SJCRH30 (cell line): ENCODE results near the gene CHST11. TPM values are rescaled to one million over a fixed set of nuclear protein-coding genes. Genes with fewer than 3 reads are reported as not detected.

Source experiments
- DNase-seq, 2 experiments: peaks; one replicate each; pipeline ENCODE4 v3.0.0-alpha.2; 2015 to 2020
- H3K27ac ChIP-seq: fragments of 250-450 bp; sonication (Bioruptor Pico); 2 replicates; pipeline ENCODE4 v1.5.1; 2020; ENCODE audit warnings: mild to moderate bottlenecking, moderate library complexity
- H3K27me3 ChIP-seq: fragments of 250-450 bp; sonication (Bioruptor Pico); 2 replicates; pipeline ENCODE4 v1.5.1; 2020; ENCODE audit warnings: mild to moderate bottlenecking, moderate library complexity
- H3K36me3 ChIP-seq: fragments of 250-450 bp; sonication (Bioruptor Pico); 2 replicates; pipeline ENCODE4 v1.5.1; 2020; ENCODE audit warnings: mild to moderate bottlenecking, moderate library complexity
- H3K4me1 ChIP-seq: fragments of 250-450 bp; sonication (Bioruptor Pico); 2 replicates; pipeline ENCODE4 v1.5.1; 2020; ENCODE audit warnings: mild to moderate bottlenecking, moderate library complexity
- H3K4me3 ChIP-seq: fragments of 250-450 bp; sonication (Bioruptor Pico); 2 replicates; pipeline ENCODE4 v1.5.1; 2020; ENCODE audit warnings: mild to moderate bottlenecking, moderate library complexity
- H3K9me3 ChIP-seq: fragments of 250-450 bp; sonication (Bioruptor Pico); replicated peaks from 2 replicates; pipeline ENCODE4 v1.5.1; 2020; ENCODE audit warnings: mild to moderate bottlenecking, moderate library complexity
- total RNA-seq: library from RNA; depleted of rRNA; stranded (reverse); fragments of >200 nt; shearing (Covaris generic); gene quantifications from 2 replicates; pipeline ENCODE4 v1.2.3, GENCODE V29; 2014

Gene CHST11
- total RNA-seq, 1 experiment from 2014 or later = 37.0 TPM

- Histone ChIP-seq H3K4me3 (no peak overlapping the region), H3K4me1 (no peaks in the 10 kb centered on the region), H3K27me3 (no peaks in the 10 kb centered on the region), H3K36me3 (no peaks in the 10 kb centered on the region), H3K9me3 (no peaks in the 10 kb centered on the region), H3K27ac (no peak overlapping the region)
- no peak for DNase-seq
Measured at GRCh38 chr12:104691721-104692556, 235.2 kb downstream of the CHST11 start.

DNA sequence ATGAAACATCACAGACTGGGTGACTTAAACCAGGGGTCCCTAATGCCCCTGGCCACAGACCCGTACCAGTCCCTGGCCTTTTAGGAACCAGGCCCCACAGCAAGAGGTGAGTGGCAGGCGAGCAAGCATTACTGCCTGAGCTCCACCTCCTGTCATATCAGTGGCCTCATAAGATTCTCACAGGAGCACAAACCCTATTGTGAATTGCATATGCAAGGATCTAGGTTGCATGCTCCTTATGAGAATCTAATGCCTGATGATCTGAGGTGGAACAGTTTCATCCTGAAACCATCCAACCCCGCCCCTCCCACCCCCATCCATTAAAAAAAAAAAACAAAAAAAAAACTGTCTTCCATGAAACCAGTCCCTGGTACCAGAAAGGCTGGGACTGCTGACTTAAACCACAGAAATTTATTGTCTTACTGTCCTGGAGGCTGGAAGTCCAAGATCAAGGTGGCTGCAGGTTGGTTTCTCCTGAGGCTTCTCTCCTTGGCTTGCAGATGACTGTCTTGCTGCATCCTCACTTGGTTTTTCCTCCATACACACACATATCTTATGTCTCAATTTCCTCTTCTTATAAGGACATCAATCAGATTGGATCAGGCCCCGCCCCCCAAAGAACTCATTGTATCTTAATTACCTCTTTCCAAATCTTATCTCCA lies 235.9 kb downstream of the CHST11 start:
- no peaks in the 10 kb centered on the region for H3K9me3 ChIP-seq
- H3K36me3 ChIP-seq = no peaks in the 10 kb centered on the region
- H3K27me3 ChIP-seq = no peaks in the 10 kb centered on the region
- no peaks in the 10 kb centered on the region for H3K4me1 ChIP-seq
- DNase-seq = no peak
- no peak overlapping the region for H3K27ac ChIP-seq
- no peak overlapping the region for H3K4me3 ChIP-seq

DNA sequence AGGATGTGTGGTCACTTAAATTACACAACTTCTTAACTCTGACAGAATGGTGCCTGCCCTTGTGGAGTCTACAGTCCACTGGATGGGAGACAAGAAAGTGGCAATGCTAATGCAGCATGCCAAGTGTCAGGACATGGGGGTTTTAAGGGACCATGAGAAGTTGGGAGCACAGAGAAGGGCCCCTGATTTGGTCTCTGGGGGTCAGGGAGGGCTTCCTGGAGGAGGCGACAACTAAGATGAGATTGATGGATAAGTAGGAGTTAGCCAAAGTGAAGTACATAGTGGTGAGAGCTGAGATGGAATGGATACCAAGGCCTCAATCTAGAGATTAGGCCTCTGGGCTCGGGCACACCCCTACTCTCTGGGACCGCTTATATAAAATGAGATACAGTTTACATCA lies 236.7 kb downstream of the CHST11 start:
- Histone ChIP-seq H3K27me3 (no peaks in the 10 kb centered on the region), H3K36me3 (no peaks in the 10 kb centered on the region)
- DNase-seq = no peak

DNA sequence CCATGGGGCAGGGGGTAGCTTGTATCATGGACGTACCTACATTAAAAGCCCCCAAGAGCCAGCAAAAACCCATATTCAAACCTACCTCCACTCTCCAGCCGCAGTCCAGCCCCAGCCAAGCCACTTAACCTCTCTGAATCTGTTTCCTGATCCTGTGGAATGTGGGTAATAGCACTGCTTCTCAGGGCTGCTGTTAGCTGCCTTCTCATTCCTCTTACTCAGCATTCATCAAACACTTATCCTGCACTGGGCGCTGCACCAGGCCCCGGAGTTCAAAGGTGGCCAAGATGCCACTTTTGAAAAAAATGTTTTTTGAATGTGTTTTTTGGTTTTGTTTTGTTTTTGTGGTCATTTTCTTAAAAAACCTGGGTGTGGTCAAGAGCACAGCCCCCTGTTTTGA lies 237.4 kb downstream of the CHST11 start:
- H3K27ac ChIP-seq = no peak overlapping the region
- H3K36me3 ChIP-seq = no peaks in the 10 kb centered on the region
- no peak overlapping the region for H3K4me3 ChIP-seq
- DNase-seq = no peak
- H3K4me1 ChIP-seq = no peaks in the 10 kb centered on the region
- H3K27me3 ChIP-seq = no peaks in the 10 kb centered on the region
- H3K9me3 ChIP-seq = no peaks in the 10 kb centered on the region

More for the DNA sequence above, 236.7 kb downstream of the CHST11 start:
- no peaks in the 10 kb centered on the region for H3K4me1 ChIP-seq
- no peaks in the 10 kb centered on the region for H3K9me3 ChIP-seq
- H3K4me3 ChIP-seq = no peak overlapping the region
- no peak overlapping the region for H3K27ac ChIP-seq

DNA sequence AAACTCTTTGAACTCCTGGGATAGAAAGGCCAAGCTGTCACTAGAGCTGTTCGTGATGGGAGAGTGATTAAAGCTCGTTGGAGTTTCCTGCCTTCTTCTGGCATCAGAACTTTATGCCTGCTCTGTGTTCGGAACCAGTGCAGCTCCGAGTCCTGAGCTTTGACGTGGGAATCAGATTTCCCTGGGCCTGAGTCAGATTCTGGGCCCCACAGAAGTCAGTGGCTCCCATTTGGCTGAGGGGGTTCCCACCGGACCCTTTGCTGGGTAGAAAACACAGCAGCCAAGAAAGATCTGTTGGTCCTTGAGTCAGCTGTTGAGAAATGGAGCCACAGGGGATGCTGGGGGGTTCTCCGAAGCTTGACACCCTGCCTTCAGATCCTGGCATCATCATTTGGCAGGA lies 238.0 kb downstream of the CHST11 start:
- no peaks in the 10 kb centered on the region for H3K36me3 ChIP-seq
- no peaks in the 10 kb centered on the region for H3K9me3 ChIP-seq
- H3K4me1 ChIP-seq = no peaks in the 10 kb centered on the region
- H3K27me3 ChIP-seq = no peaks in the 10 kb centered on the region
- H3K27ac ChIP-seq = no peak overlapping the region
- no peak for DNase-seq
- H3K4me3 ChIP-seq = no peak overlapping the region

DNA sequence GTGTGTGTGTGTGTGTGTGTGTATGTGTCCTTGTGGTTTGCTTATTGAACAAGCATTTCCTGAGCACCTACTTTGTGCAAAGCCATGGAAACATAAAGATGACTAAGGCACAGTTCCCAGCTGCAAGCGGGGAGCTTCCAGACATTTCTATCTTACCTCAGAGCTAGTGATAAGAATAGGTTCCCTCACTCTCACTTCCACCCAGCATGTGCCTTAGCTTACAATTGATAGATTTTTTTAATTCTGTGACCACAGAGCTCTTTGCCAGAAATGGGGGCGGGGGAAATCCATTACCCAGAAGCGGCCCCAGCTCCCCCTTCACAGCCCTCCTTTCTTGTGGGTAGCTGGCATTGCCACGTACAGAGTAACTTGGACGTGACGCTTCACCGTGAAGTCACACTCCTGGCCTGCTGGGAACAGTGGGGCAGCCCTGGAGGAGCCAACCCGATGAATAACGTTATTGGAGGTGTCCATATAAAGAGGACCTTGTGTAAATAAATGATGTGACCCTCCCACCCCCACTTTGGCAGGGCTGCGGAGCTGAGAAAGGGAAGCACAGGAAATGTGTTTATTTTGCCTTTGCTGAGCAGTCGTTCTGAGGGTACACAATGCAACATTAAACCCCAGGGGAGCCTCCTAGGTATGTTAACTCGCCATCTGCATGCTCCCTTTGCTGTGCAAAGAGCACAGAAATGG lies 238.9 kb downstream of the CHST11 start:
- no peak overlapping the region for H3K27ac ChIP-seq

GRCh38 chr12:104697186-104697585 lies 240.4 kb downstream of the CHST11 start:
- no peak overlapping the region for H3K4me3 ChIP-seq
- no peaks in the 10 kb centered on the region for H3K9me3 ChIP-seq
- no peak overlapping the region for H3K27ac ChIP-seq
- H3K36me3 ChIP-seq = no peaks in the 10 kb centered on the region
- H3K27me3 ChIP-seq = no peaks in the 10 kb centered on the region
- H3K4me1 ChIP-seq = no peaks in the 10 kb centered on the region
- DNase-seq = no peak

More for the DNA sequence above, 238.9 kb downstream of the CHST11 start:
- H3K4me3 ChIP-seq = no peak overlapping the region
- no peaks in the 10 kb centered on the region for H3K9me3 ChIP-seq
- H3K27me3 ChIP-seq = no peaks in the 10 kb centered on the region
- DNase-seq = no peak
- no peaks in the 10 kb centered on the region for H3K4me1 ChIP-seq
- no peaks in the 10 kb centered on the region for H3K36me3 ChIP-seq

DNA sequence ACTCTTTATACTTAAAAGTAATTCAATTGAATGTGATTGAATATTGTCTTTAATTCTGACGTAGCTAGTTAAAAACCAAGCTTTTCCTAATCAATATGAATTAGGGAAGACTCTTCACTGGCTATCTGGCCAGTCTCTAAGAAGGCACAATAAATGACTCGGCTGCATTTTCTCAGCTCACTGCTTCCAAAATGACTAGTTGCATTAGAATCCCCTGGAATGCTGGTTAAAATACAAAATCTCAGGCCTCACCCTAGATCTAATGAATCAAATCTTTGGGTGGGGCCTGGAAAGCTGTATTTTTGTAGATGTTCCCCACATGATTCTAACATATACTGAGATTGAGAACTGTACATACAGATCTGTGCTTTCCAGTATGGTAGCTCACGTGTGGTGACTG lies 242.1 kb downstream of the CHST11 start:
- no peak overlapping the region for H3K27ac ChIP-seq
- DNase-seq = no peak
- H3K9me3 ChIP-seq = no peaks in the 10 kb centered on the region
- H3K27me3 ChIP-seq = no peaks in the 10 kb centered on the region
- no peak overlapping the region for H3K4me3 ChIP-seq
- no peaks in the 10 kb centered on the region for H3K36me3 ChIP-seq
- H3K4me1 ChIP-seq = no peaks in the 10 kb centered on the region

- Histone ChIP-seq H3K4me3 (no peak overlapping the region), H3K9me3 (no peaks in the 10 kb centered on the region), H3K36me3 (no peaks in the 10 kb centered on the region), H3K27me3 (no peaks in the 10 kb centered on the region), H3K4me1 (no peaks in the 10 kb centered on the region), H3K27ac (no peak overlapping the region)
- DNase-seq = no peak
Measured at GRCh38 chr12:104699489-104700190, 242.9 kb downstream of the CHST11 start.

- DNase-seq = no peak
- Histone ChIP-seq H3K4me3 (no peak overlapping the region), H3K27ac (no peak overlapping the region), H3K4me1 (no peaks in the 10 kb centered on the region), H3K27me3 (no peaks in the 10 kb centered on the region), H3K36me3 (no peaks in the 10 kb centered on the region), H3K9me3 (no peaks in the 10 kb centered on the region)
Measured at GRCh38 chr12:104700324-104700723, 243.6 kb downstream of the CHST11 start.

GRCh38 chr12:104701301-104701700 lies 244.6 kb downstream of the CHST11 start:
- H3K27me3 ChIP-seq = no peaks in the 10 kb centered on the region
- H3K4me3 ChIP-seq = no peak overlapping the region
- DNase-seq = no peak
- H3K36me3 ChIP-seq = no peaks in the 10 kb centered on the region
- H3K27ac ChIP-seq = no peak overlapping the region
- H3K9me3 ChIP-seq = no peaks in the 10 kb centered on the region
- H3K4me1 ChIP-seq = no peaks in the 10 kb centered on the region

DNA sequence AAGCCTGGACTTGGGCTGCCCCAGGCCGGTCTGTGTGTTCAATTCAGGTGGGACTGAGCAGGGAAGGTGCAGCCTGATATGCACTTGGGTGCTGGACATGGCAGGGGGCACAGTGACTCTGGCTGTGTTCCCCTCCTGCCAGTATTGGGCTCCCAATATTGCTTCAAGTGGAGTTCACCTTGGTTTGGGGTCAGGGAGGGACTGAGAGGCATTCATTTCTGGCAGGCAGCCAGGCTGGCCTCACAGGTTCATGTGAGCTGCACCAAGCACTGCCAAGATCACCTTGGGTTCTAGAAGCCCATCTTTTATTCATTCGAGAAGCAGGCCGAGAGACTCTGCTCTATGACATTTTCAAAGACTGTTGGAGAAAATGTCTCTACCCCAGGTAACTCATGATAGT lies 245.0 kb downstream of the CHST11 start:
- no peak overlapping the region for H3K4me3 ChIP-seq
- DNase-seq = no peak
- no peaks in the 10 kb centered on the region for H3K4me1 ChIP-seq

DNA sequence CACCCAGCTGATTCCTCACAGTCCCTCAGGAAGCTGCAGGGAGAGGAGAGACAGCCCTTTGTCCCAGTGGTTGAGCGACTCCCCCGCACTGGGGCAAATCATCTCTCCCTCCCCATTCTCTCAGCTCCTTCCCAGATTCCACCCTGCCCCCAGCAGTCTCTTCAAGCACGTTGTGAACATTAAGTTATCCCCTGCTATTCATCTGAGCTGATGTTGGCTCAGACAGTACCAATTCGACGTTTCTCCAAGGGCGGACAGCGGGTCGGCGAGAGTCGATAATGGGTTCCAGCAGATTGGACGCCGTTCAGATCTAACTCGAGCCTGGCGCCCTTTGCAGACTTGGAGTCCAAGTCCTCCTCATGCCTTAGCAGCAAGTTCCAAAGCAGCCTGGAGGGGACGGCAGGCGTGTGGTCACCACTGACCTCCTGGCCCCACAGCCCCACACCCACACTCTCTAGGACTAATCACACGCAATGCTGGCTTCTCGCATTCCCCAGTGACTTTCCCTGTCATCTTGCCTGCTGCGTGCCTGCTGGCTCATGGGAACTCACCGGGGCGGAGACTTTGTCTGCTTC lies 245.9 kb downstream of the CHST11 start:
- Histone ChIP-seq H3K27me3 (no peaks in the 10 kb centered on the region), H3K4me3 (no peak overlapping the region), H3K4me1 (no peaks in the 10 kb centered on the region; the same call in 1 of the 2 replicates), H3K27ac (no peak overlapping the region), H3K36me3 (no peaks in the 10 kb centered on the region), H3K9me3 (no peaks in the 10 kb centered on the region)
- DNase-seq = no peak

More for the DNA sequence above, 245.0 kb downstream of the CHST11 start:
- H3K27ac ChIP-seq = no peak overlapping the region
- H3K9me3 ChIP-seq = no peaks in the 10 kb centered on the region
- no peaks in the 10 kb centered on the region for H3K36me3 ChIP-seq
- no peaks in the 10 kb centered on the region for H3K27me3 ChIP-seq

GRCh38 chr12:104703372-104703771 lies 246.6 kb downstream of the CHST11 start:
- Histone ChIP-seq H3K27ac (no peak overlapping the region), H3K4me1 (no peaks in the 10 kb centered on the region; the same call in 1 of the 2 replicates), H3K36me3 (no peaks in the 10 kb centered on the region), H3K4me3 (no peak overlapping the region), H3K27me3 (no peaks in the 10 kb centered on the region), H3K9me3 (no peaks in the 10 kb centered on the region)
- no peak for DNase-seq
